PC-9 (cell line): Measurements from ENCODE around the gene MLX. TPM values are rescaled to one million over a fixed set of nuclear protein-coding genes. Genes with fewer than 3 reads are reported as not detected.

Experiments
- BruUV-seq: library from RNA; stranded (reverse); fragments of 400-500 nt; replicated peaks from 2 replicates; lab custom pipeline; 2021; lab: Mats Ljungman, UMichigan
- CTCF ChIA-PET: fragments of 300-600 bp; sonication (Branson Sonifier 250); formaldehyde crosslinking; loops from one replicate; lab custom pipeline; 2022; ENCODE audit warnings: antibody characterized with exemption; lab: Charles Lee
- POLR2A ChIA-PET: fragments of 300-600 bp; sonication (Branson Sonifier 250); formaldehyde crosslinking; loops from one replicate; lab custom pipeline; 2022; ENCODE audit warnings: antibody characterized with exemption; ENCODE audit not compliant: unreplicated experiment; lab: Charles Lee
- DNase-seq, 2 experiments: peaks; one replicate each; pipeline versions ENCODE4 v3.0.0 to v3.0.0-alpha.2; 2015 to 2022; ENCODE audit warnings: mixed read lengths in 1 of 2
- H2AFZ ChIP-seq: fragments of 200-600 bp; sonication (generic); 2 replicates; pipeline ENCODE4 v1.8.1; 2017; ENCODE audit warnings: antibody characterized with exemption
- H3F3A ChIP-seq: fragments of 200-600 bp; sonication (generic); 2 replicates; pipeline ENCODE4 v1.8.1; 2017; ENCODE audit warnings: antibody characterized with exemption, mild to moderate bottlenecking, low read depth; ENCODE audit not compliant: insufficient read depth
- H3K27ac ChIP-seq: fragments of 200-600 bp; sonication (generic); 2 replicates; pipeline ENCODE4 v1.6.1; 2016; ENCODE audit warnings: mixed run types
- H3K27me3 ChIP-seq: fragments of 200-600 bp; sonication (generic); 2 replicates; pipeline ENCODE4 v1.6.1; 2016; ENCODE audit warnings: low read depth, mixed run types; ENCODE audit not compliant: insufficient read depth
- H3K36me3 ChIP-seq: fragments of 200-600 bp; sonication (generic); 2 replicates; pipeline ENCODE4 v1.6.1; 2016; ENCODE audit warnings: low read depth, mixed run types
- H3K4me1 ChIP-seq: fragments of 200-600 bp; sonication (generic); replicated peaks from 2 replicates; pipeline ENCODE4 v1.6.1; 2016; ENCODE audit warnings: mixed run types; ENCODE audit not compliant: insufficient read depth
- H3K4me2 ChIP-seq: fragments of 200-600 bp; sonication (generic); 2 replicates; pipeline ENCODE4 v1.6.1; 2017; ENCODE audit warnings: mixed run types
- H3K4me3 ChIP-seq: fragments of 200-600 bp; sonication (generic); 2 replicates; pipeline ENCODE4 v1.6.1; 2016; ENCODE audit warnings: mixed run types
- H3K79me2 ChIP-seq: fragments of 200-600 bp; sonication (generic); 2 replicates; pipeline ENCODE4 v1.6.1; 2017; ENCODE audit warnings: low read depth, mixed run types
- H3K9me2 ChIP-seq: fragments of 200-600 bp; sonication (generic); 2 replicates; pipeline ENCODE4 v1.8.1; 2017; ENCODE audit warnings: mild to moderate bottlenecking; ENCODE audit not compliant: insufficient read depth
- H3K9me3 ChIP-seq: fragments of 200-600 bp; sonication (generic); 2 replicates; pipeline ENCODE4 v1.8.1; 2016; ENCODE audit warnings: low read depth; ENCODE audit not compliant: insufficient read depth
- H4K20me1 ChIP-seq: fragments of 200-600 bp; sonication (generic); 2 replicates; pipeline ENCODE4 v1.8.1; 2017; ENCODE audit not compliant: insufficient read depth
- CTCF ChIP-seq: fragments of 200-600 bp; sonication (generic); conservative IDR thresholded peaks from 2 replicates; pipeline ENCODE4 v1.6.1; 2017; ENCODE audit warnings: mixed run types, antibody characterized with exemption, mild to moderate bottlenecking, moderate library complexity
- EZH2 ChIP-seq: fragments of 200-600 bp; sonication (generic); IDR thresholded peaks from 2 replicates; pipeline ENCODE4 v1.8.0; 2017; ENCODE audit warnings: antibody characterized with exemption, low read depth
- intact Hi-C: fragments of 100-400 bp; cut with micrococcal nuclease; formaldehyde crosslinking; loops from one replicate; pipeline ENCODE4 v1.10.0; 2022; ENCODE audit not compliant: unreplicated experiment
- total RNA-seq: library from RNA; stranded (reverse); gene quantifications from 2 replicates; pipeline ENCODE4 v1.2.3, GENCODE V29; 2021

Gene MLX
- total RNA-seq, 1 experiment from 2014 or later = 26.0 TPM

- CTCF ChIA-PET = interaction anchor here (0.6 to 2.1 kb wide), 5 partner anchors 10 to 552 kb away, joined by 3 to 5 read pairs (median 3); no protein-coding TSS in a partner anchor
- TF ChIP-seq EZH2 (no peak), CTCF (no peak)
- TSS peak; percentile 24 for BruUV-seq
Measured at GRCh38 chr17:42577140-42577531, 10.2 kb downstream of the MLX start.

GRCh38 chr17:42577532-42578281 lies 10.8 kb downstream of the MLX start, which contains the start of gene PSMC3IP:
Gene PSMC3IP, minus strand, starts transcription at chr17:42577729. Its CDS starts 43 bp downstream, at chr17:42577686.
- no peak for TF ChIP-seq EZH2
- peak; percentile 53 for TF ChIP-seq CTCF
- no peaks in the 10 kb centered on the region for H3K9me2 ChIP-seq
- intact Hi-C loops = loop anchor here (1.0 to 5.0 kb wide), 4 partner anchors 102 to 360 kb away; partner anchors contain the start of gene BECN1
- BruUV-seq = TSS peak; percentile 64
- ChIA-PET CTCF (interaction anchor here (0.5 to 2.1 kb wide), 17 partner anchors 10 to 561 kb away, joined by 3 to 12 read pairs (median 4); partner anchors contain the start of genes BECN1 and PLEKHH3), POLR2A (interaction anchor here (0.6 to 1.1 kb wide), 8 partner anchors 10 to 509 kb away, joined by 3 to 8 read pairs (median 4); no protein-coding TSS in a partner anchor)
- no peaks in the 10 kb centered on the region for H3K9me3 ChIP-seq
- H3K27me3 ChIP-seq = no peaks in the 10 kb centered on the region
- no peaks in the 10 kb centered on the region for H4K20me1 ChIP-seq
- peaks cover 17% of the 10 kb centered on the region; the same call in 1 of the 2 replicates for H3K4me1 ChIP-seq
- H3K4me3 ChIP-seq = peak within 1 kb of the TSS; percentile 94
- DNase-seq = peak; percentile 84 to 91
- H3K27ac ChIP-seq = peak within 1 kb of the TSS; percentile 31
- H3K4me2 ChIP-seq = peak within 1 kb of the TSS; percentile 97
- H3F3A ChIP-seq = peaks cover 56% of the 10 kb centered on the region
- H3K36me3 ChIP-seq = peaks cover 15% of the 10 kb centered on the region; the same call in 1 of the 2 replicates
- peak within 1 kb of the TSS; percentile 96 for H2AFZ ChIP-seq
- H3K79me2 ChIP-seq = peaks cover 21% of the 10 kb centered on the region

More at GRCh38 chr17:42577140-42577531, 10.2 kb downstream of the MLX start:
- Histone ChIP-seq H3K9me3 (no peaks in the 10 kb centered on the region), H3K79me2 (peaks cover 21% of the 10 kb centered on the region), H2AFZ (peak overlapping the region; percentile 96), H3K4me3 (peak overlapping the region; percentile 94), H3K4me2 (peak overlapping the region; percentile 97), H3K36me3 (peaks cover 11% of the 10 kb centered on the region; the same call in 1 of the 2 replicates), H3K27me3 (no peaks in the 10 kb centered on the region), H3K9me2 (no peaks in the 10 kb centered on the region), H3K4me1 (peaks cover 17% of the 10 kb centered on the region; the same call in 1 of the 2 replicates), H3F3A (peaks cover 52% of the 10 kb centered on the region), H3K27ac (no peak overlapping the region), H4K20me1 (no peaks in the 10 kb centered on the region)
- intact Hi-C loops = loop anchor here (5.0 kb wide), 2 partner anchors 245 to 360 kb away; partner anchors contain the start of gene BECN1
- DNase-seq = no peak
- POLR2A ChIA-PET = interaction anchor here (0.6 to 0.7 kb wide), 2 partner anchors 287 to 907 kb away, joined by 3 to 8 read pairs; partner anchors contain the start of gene DHX8

GRCh38 chr17:42578282-42578869 lies 11.5 kb downstream of the MLX start:
- Histone ChIP-seq H3K36me3 (peaks cover 16% of the 10 kb centered on the region), H3K9me3 (no peaks in the 10 kb centered on the region), H4K20me1 (no peaks in the 10 kb centered on the region), H3K4me2 (peak overlapping the region; percentile 97), H3K27ac (peak overlapping the region; percentile 31), H3K9me2 (no peaks in the 10 kb centered on the region), H2AFZ (peak overlapping the region; percentile 96), H3K27me3 (no peaks in the 10 kb centered on the region), H3K4me1 (peaks cover 17% of the 10 kb centered on the region; the same call in 1 of the 2 replicates), H3K79me2 (peaks cover 21% of the 10 kb centered on the region), H3F3A (peaks cover 53% of the 10 kb centered on the region), H3K4me3 (peak overlapping the region; percentile 94)
- peak; percentile 85 for TF ChIP-seq CTCF
- TF ChIP-seq EZH2 = no peak
- intact Hi-C loops = loop anchor here (1.0 to 5.0 kb wide), 4 partner anchors 101 to 359 kb away; partner anchors contain the start of gene BECN1
- no TSS peak for BruUV-seq
- ChIA-PET CTCF (interaction anchor here (0.5 to 2.1 kb wide), 19 partner anchors 12 to 562 kb away, joined by 3 to 12 read pairs (median 5); partner anchors contain the start of genes BECN1 and PLEKHH3), POLR2A (interaction anchor here (0.6 to 1.1 kb wide), 9 partner anchors 11 to 510 kb away, joined by 3 to 12 read pairs (median 4); no protein-coding TSS in a partner anchor)
- peak; percentile 68 to 82 for DNase-seq
